GM19193 (cell line): ENCODE measurements around the gene R3HDM2.

ENCODE experiments used
- POLR2A ChIP-seq: IDR thresholded peaks from 4 replicates; pipeline ENCODE4 v1.6.1; 2011; ENCODE audit not compliant: insufficient read depth, insufficient read length; ENCODE audit errors: extremely low read depth

R3HDM2 gene

GRCh38 chr12:57215065-57215464, 215.8 kb downstream of the R3HDM2 start:
- TF ChIP-seq POLR2A: no peak

- TF ChIP-seq POLR2A: no peak
Observed at GRCh38 chr12:57214398-57214781, 216.5 kb downstream of the R3HDM2 start.

- TF ChIP-seq POLR2A: no peak
Observed at GRCh38 chr12:57213763-57214397, 217.0 kb downstream of the R3HDM2 start.

- no peak for TF ChIP-seq POLR2A
Observed at GRCh38 chr12:57213058-57213715, 217.7 kb downstream of the R3HDM2 start.

GRCh38 chr12:57212701-57213057, 218.2 kb downstream of the R3HDM2 start:
- TF ChIP-seq POLR2A: no peak

GRCh38 chr12:57211791-57212700, 218.8 kb downstream of the R3HDM2 start:
- TF ChIP-seq POLR2A: no peak

GRCh38 chr12:57210926-57211692, 219.7 kb downstream of the R3HDM2 start:
- TF ChIP-seq POLR2A: no peak

- TF ChIP-seq POLR2A: no peak
Observed at GRCh38 chr12:57210461-57210860, 220.4 kb downstream of the R3HDM2 start.

GRCh38 chr12:57209916-57210315, 220.9 kb downstream of the R3HDM2 start:
- TF ChIP-seq POLR2A: no peak

- no peak for TF ChIP-seq POLR2A
Observed at GRCh38 chr12:57208631-57209282, 222.1 kb downstream of the R3HDM2 start.

GRCh38 chr12:57207731-57208630, 222.9 kb downstream of the R3HDM2 start:
- no peak for TF ChIP-seq POLR2A

GRCh38 chr12:57205931-57206330, 224.9 kb downstream of the R3HDM2 start:
- no peak for TF ChIP-seq POLR2A

- TF ChIP-seq POLR2A: no peak
Observed at GRCh38 chr12:57205186-57205585, 225.7 kb downstream of the R3HDM2 start.
